ENCODE data around the gene RTL5.

The RTL5 gene

GRCh38 chrX:72078411-72078810 is 53.3 kb downstream of the RTL5 start:
- DNase-seq (ENCODE audit: low read depth in 2 of 2) = no peak

Measured in stimulated activated CD8-positive, alpha-beta memory T cell treated with anti-CD3 and anti-CD28 coated beads, Interleukin-7, amount 100 ng/mL, for 4 hours (primary cell).